T47D (cell line): ENCODE measurements around the gene CCDC82.

ENCODE experiments used
- DNase-seq, 2 experiments: peaks; one replicate each; pipeline versions ENCODE4 v3.0.0 to v3.0.0-alpha.2; 2011 to 2012; ENCODE audit warnings: low read depth in 1 of 2, low spot score in 1 of 2
- JUND ChIP-seq: IDR thresholded peaks from 2 replicates; pipeline ENCODE4 v1.6.1; 2012; ENCODE audit warnings: low read depth
- in situ Hi-C: cut with HindIII; loops from 2 replicates; pipeline ENCODE4 v1.10.0; 2016; ENCODE audit warnings: low sequenced_read_pairs, low pct_unique_long_range_greater_than_20kb

CCDC82 gene

GRCh38 chr11:96356848-96357247 is 32.9 kb downstream of the CCDC82 start:
- TF ChIP-seq JUND, result no peak
- DNase-seq, result no peak
- in situ Hi-C loops, result no loop called here

- in situ Hi-C loops, result no loop called here
- TF ChIP-seq JUND, result no peak
- peak; percentile 94 to 95 for DNase-seq
These were observed 46.6 kb downstream of the CCDC82 start, which contains the start of gene MAML2 for GRCh38 chr11:96342961-96343711. MAML2 (minus strand) TSS chr11:96343195; CDS start chr11:96341895, 1,300 bp downstream.

GRCh38 chr11:96342014-96342960 is 47.4 kb downstream of the CCDC82 start:
- DNase-seq, result peak; percentile 29 to 48
- in situ Hi-C loops, result no loop called here
- TF ChIP-seq JUND, result no peak

GRCh38 chr11:96341211-96342013 is 48.3 kb downstream of the CCDC82 start:
- in situ Hi-C loops, result no loop called here
- no peak for TF ChIP-seq JUND
- DNase-seq, result peak in 1 of 2 experiments; percentile 40

GRCh38 chr11:96340555-96340885 is 49.2 kb downstream of the CCDC82 start:
- in situ Hi-C loops, result no loop called here
- TF ChIP-seq JUND, result no peak
- no peak for DNase-seq

GRCh38 chr11:96339706-96340554 is 49.8 kb downstream of the CCDC82 start:
- no peak for TF ChIP-seq JUND
- no peak for DNase-seq
- in situ Hi-C loops, result no loop called here

- in situ Hi-C loops, result no loop called here
- DNase-seq, result no peak
- no peak for TF ChIP-seq JUND
These were observed 50.6 kb downstream of the CCDC82 start for GRCh38 chr11:96338910-96339705.

- TF ChIP-seq JUND, result no peak
- in situ Hi-C loops, result no loop called here
- no peak for DNase-seq
These were observed 51.9 kb downstream of the CCDC82 start for GRCh38 chr11:96337541-96338431.

- DNase-seq, result no peak
- TF ChIP-seq JUND, result no peak
- in situ Hi-C loops, result no loop called here
These were observed 54.3 kb downstream of the CCDC82 start for GRCh38 chr11:96335388-96335787.

- in situ Hi-C loops, result no loop called here
- TF ChIP-seq JUND, result no peak
These were observed 55.5 kb downstream of the CCDC82 start for GRCh38 chr11:96334219-96334618.

More at GRCh38 chr11:96334219-96334618, 55.5 kb downstream of the CCDC82 start:
- no peak for DNase-seq
